ENCODE results near the gene PFKFB4. TPM values are rescaled to one million over a fixed set of nuclear protein-coding genes. Genes with fewer than 3 reads are reported as not detected.

The PFKFB4 gene
- total RNA-seq, 1 experiment from 2014 or later = 11.4 TPM

DNA sequence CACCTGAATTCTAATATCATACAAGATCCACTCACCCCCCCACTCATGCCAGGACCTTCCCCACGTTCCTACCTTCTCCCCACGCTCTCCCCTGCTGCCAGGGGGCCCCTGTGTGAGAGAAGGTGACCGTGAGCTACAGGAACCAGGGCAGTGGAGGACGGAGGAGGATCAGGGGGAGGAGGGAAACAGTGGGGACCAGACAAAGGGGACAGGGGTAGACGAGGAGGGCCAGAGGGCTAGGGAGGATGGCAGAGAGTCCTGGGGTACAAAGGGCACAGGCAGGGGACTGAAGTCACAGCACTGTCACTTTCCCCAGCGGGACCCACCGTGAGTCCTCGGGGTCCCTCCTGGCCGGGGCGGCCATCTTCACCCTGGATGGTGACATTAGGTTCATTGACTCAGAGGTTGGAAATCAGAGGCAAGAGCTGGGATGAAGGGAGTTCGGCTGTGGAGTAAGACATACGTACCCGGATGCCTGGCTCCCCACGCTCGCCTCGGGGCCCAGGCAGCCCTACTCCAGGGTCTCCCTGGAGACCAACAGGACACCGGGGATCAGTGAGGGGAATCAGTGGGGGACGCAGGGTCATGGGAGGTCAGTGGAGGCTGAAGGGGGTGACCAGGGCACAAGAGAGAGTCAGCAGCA is 13.3 kb upstream of the PFKFB4 start:
- DNase-seq = no peak
- Histone ChIP-seq H3K4me3 (ENCODE audit: insufficient read depth, low read depth, low read length) (no peak overlapping the region), H3K27me3 (ENCODE audit: control insufficient read depth, insufficient read depth, low read length) (no peaks in the 10 kb centered on the region), H3K36me3 (replicated peaks; ENCODE audit: control insufficient read depth, insufficient read depth, low read length) (no peaks in the 10 kb centered on the region)

DNA sequence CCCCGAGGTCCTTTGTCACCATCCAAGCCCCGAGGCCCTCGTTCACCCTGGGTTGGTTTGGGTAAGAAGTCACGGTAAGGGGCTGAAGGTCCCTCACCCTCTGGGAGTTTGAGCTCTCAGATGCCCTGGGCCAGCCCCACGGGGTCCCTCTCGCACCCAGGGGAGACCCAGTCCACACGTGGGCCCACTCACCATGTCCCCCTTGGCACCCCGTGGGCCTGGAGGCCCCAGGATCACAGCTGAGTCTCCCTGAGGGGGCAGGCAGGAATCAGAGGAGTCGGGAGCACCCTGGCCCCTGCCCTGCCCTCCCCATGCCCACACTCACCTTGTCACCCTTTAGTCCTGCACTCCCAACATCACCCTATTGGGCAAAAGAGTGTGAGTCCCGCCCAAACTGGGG is 12.8 kb upstream of the PFKFB4 start:
- H3K36me3 ChIP-seq (replicated peaks; ENCODE audit: control insufficient read depth, insufficient read depth, low read length) = no peaks in the 10 kb centered on the region; the same call in 1 of the 2 replicates
- no peaks in the 10 kb centered on the region for H3K27me3 ChIP-seq (ENCODE audit: control insufficient read depth, insufficient read depth, low read length)
- H3K4me3 ChIP-seq (ENCODE audit: insufficient read depth, low read depth, low read length) = no peak overlapping the region
- DNase-seq = no peak

DNA sequence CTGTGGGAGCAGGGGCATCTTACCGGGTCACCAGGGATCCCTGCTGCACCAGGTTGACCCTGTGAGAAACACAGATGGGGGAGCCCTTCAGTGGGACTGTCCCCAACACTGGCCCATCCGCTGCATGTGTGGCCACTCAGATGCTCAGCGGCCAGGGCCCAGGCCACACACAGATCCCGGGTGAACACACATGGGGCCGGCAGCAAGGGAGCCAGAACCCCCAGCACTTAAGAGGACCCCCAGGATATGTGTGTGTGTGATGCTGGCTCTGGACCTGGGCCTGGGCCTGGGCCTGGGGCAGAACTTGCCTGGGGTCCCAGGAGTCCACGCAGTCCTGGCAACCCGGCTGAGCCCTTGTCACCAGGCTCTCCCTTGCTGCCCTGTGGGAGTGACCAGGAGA is 11.9 kb upstream of the PFKFB4 start:
- Histone ChIP-seq H3K36me3 (replicated peaks; ENCODE audit: control insufficient read depth, insufficient read depth, low read length) (no peaks in the 10 kb centered on the region; the same call in 1 of the 2 replicates), H3K27me3 (ENCODE audit: control insufficient read depth, insufficient read depth, low read length) (no peaks in the 10 kb centered on the region), H3K4me3 (ENCODE audit: insufficient read depth, low read depth, low read length) (no peak overlapping the region)
- DNase-seq = no peak

DNA sequence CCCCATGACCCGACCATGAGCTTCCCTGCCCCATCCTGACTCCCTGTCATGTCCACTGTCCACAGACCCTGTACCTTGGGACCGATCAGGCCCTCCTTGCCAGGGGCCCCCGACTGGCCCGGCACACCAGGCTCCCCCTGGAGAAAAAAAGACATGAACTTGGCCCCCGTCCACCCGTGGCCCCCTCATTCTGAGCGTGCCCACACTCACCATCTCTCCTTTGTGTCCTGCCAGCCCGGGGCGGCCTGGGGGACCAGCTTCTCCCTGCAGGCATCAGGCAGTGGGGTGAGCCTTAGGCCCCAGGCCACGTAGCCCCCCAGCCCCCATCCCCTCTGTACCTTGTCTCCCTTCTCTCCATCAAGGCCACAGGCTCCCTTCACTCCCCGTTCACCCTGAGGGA is 10.9 kb upstream of the PFKFB4 start:
- DNase-seq = no peak
- no peak overlapping the region for H3K4me3 ChIP-seq (ENCODE audit: insufficient read depth, low read depth, low read length)
- no peaks in the 10 kb centered on the region; the same call in 1 of the 2 replicates for H3K36me3 ChIP-seq (replicated peaks; ENCODE audit: control insufficient read depth, insufficient read depth, low read length)
- no peaks in the 10 kb centered on the region for H3K27me3 ChIP-seq (ENCODE audit: control insufficient read depth, insufficient read depth, low read length)

DNA sequence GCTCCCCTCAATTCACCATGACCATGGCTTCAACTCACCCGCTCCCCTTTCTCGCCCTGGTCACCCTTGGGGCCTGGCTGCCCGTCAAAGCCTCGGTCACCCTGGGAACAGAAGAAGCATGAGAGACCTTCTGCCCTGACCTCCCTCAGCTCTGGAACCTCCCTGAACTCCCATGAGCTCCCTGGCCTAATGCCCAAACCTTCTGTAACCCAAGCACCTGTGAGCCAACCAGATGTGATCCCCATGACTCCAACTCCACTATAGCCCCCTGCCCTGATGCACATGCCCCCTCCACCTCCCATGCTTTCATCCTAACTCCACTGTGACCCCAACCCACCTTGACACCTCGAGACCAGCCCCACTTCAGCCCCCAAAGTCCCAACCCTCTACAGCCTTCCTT is 10.5 kb upstream of the PFKFB4 start:
- no peaks in the 10 kb centered on the region; the same call in 1 of the 2 replicates for H3K36me3 ChIP-seq (replicated peaks; ENCODE audit: control insufficient read depth, insufficient read depth, low read length)
- H3K27me3 ChIP-seq (ENCODE audit: control insufficient read depth, insufficient read depth, low read length) = no peaks in the 10 kb centered on the region
- peak; percentile 58 for DNase-seq
- no peak overlapping the region for H3K4me3 ChIP-seq (ENCODE audit: insufficient read depth, low read depth, low read length)

DNA sequence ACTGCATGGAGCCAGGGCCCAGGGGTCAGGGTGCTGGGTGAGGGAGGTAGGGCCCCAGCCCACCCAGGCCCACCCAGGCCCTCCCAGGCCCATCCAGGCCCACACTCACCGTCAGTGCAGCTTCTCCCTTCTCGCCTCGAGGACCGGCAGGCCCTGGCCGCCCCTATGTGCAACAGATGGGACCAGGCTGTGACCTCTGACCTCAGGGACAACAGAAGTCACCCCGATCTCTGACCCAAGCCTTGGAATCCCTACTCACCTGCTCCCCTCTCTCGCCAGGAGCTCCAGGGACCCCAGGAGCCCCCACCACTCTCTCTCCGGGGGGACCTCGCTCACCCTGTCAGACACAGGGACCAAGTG is 9.8 kb upstream of the PFKFB4 start:
- Histone ChIP-seq H3K36me3 (replicated peaks; ENCODE audit: control insufficient read depth, insufficient read depth, low read length) (no peaks in the 10 kb centered on the region; the same call in 1 of the 2 replicates), H3K4me3 (ENCODE audit: insufficient read depth, low read depth, low read length) (no peak overlapping the region), H3K27me3 (ENCODE audit: control insufficient read depth, insufficient read depth, low read length) (no peaks in the 10 kb centered on the region)
- DNase-seq = peak; percentile 57

DNA sequence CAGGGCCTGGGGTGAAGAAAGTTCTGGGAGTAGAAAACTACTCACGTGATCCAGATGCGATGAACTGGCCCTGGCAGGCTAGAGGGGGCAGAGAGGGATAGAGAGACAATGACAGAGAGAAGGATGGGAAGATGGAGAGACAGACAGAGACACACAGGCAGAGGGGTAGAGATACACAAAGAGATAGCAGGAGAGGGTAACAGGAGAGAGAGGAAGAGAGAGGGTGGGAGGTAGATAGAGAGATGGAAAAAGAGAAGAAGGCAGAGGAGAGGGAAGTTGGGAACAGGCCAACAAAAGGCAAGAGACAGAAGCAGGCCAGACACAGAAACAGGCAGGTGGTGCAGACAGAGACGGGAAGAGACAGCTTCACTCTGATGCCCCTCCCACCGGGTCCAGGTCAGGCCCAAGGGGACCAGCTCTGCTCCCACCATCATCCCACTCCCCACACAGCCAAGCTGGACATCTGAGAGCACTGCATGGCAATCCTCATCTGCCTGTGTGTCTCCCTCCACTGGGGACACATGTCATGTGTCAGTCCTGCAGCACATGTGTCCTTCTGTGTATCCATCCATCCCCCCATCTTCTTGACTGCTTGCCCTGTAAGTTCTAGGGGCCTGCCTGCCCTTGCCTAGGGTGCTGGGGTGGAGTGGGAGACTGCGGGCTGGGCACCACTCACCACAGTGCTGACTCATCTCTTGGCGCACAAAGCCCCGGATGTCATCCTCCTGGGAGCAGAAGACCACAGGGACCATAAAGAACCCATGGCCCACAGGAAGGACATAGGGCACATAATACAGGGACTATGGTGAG is 9.2 kb upstream of the PFKFB4 start:
- Histone ChIP-seq H3K36me3 (replicated peaks; ENCODE audit: control insufficient read depth, insufficient read depth, low read length) (no peaks in the 10 kb centered on the region; the same call in 1 of the 2 replicates), H3K4me3 (ENCODE audit: insufficient read depth, low read depth, low read length) (no peak overlapping the region)
- DNase-seq = peak; percentile 58

DNA sequence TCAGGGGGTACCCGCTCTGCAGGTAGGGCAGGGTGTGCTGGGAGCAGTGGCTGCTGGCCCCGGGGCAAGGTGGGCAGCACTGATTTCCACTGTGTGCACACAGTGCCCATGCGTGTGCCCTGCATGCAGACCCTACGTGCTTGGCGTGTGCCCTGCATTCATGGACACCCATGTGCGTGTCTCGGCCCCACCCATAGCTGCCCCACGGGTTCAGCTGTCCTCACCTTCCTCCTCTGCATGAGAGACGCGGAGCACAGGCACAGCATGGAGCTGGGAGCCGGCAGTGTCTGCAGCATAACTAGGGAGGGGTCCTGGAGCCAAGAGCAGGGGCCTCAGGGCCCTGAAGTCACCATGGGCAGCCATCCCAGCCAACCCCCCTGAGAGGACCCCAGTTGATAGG is 8.6 kb upstream of the PFKFB4 start:
- peak; percentile 52 for DNase-seq
- no peaks in the 10 kb centered on the region for H3K27me3 ChIP-seq (ENCODE audit: control insufficient read depth, insufficient read depth, low read length)
- H3K36me3 ChIP-seq (replicated peaks; ENCODE audit: control insufficient read depth, insufficient read depth, low read length) = no peaks in the 10 kb centered on the region; the same call in 1 of the 2 replicates
- no peak overlapping the region for H3K4me3 ChIP-seq (ENCODE audit: insufficient read depth, low read depth, low read length)

More for the DNA sequence above, 9.2 kb upstream of the PFKFB4 start:
- H3K27me3 ChIP-seq (ENCODE audit: control insufficient read depth, insufficient read depth, low read length) = no peaks in the 10 kb centered on the region

DNA sequence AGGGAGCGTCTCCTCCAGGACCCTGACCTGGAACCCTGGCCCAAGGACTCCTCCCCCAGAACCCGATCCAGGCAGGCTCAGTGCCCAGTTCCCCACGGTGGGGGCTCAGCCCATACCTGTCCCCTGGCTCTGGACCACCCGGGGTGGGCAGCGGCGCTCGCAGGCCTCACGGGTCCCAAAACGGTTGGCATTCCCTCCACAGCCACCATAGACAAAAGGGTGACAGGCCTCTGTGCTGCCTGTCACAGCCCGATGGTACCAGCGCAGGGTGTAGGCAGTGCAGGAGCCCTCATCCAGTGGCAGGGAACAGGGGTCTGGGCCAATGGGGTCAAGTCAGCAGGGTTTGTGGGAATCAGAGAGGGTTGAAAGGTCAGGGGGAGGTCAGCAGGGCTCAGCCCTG is 8.1 kb upstream of the PFKFB4 start:
- Histone ChIP-seq H3K36me3 (replicated peaks; ENCODE audit: control insufficient read depth, insufficient read depth, low read length) (no peaks in the 10 kb centered on the region; the same call in 1 of the 2 replicates), H3K4me3 (ENCODE audit: insufficient read depth, low read depth, low read length) (no peak overlapping the region), H3K27me3 (ENCODE audit: control insufficient read depth, insufficient read depth, low read length) (no peaks in the 10 kb centered on the region)
- no peak for DNase-seq

DNA sequence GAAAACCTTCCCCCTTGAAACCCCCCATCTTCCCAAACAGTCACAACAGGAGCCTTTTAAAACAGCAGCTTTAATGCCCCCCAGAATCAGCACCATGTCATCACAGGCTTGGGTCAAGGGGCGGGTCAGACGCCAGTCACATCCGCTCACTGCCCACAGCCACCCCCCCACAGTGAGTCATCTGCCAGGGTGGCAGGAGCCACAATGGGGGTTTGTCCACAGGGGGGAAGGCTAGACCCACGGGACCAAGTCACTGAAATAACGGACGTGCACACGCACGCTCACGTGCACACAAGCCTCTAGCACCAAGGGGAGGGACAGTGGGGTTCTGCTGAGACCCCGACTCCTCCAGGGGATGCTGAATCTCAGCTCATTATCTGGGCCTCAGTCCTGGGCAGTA is 7.4 kb upstream of the PFKFB4 start:
- H3K4me3 ChIP-seq (ENCODE audit: insufficient read depth, low read depth, low read length) = no peak overlapping the region
- DNase-seq = peak; percentile 61

DNA sequence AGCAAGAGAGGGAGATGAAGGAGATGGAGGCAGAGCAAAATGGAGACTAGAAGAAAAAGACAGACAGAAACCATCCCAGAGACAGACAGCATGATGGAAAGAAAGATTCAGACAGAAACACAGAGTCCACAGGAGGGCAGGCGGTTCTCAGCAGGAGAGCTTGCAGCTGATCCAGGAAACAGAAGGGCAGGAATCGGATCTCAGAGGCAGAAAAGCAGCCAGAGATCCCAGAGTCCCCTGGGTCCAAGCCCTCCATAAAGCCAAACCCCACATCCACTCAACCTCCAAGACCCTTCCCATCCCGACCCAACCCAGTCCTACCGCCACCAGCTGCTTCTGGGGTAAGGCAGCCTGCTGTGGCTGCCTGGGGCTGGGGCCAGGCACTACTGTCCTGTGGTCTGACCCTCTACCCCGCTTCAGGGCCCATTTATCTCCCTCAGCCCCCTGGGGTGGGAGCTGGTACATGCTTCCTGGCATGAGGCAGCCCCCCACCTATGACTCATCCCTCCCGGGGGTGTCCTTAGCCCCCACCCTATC is 6.8 kb upstream of the PFKFB4 start, which contains the start of gene UCN2:
Gene UCN2, minus strand, starts transcription at position 400 of the 537 bp plus-strand sequence. CDS start 657 bp downstream, outside the sequence.
- peak; percentile 80 for DNase-seq

More for the DNA sequence above, 7.4 kb upstream of the PFKFB4 start:
- Histone ChIP-seq H3K36me3 (replicated peaks; ENCODE audit: control insufficient read depth, insufficient read depth, low read length) (no peaks in the 10 kb centered on the region; the same call in 1 of the 2 replicates), H3K27me3 (ENCODE audit: control insufficient read depth, insufficient read depth, low read length) (no peaks in the 10 kb centered on the region)

DNA sequence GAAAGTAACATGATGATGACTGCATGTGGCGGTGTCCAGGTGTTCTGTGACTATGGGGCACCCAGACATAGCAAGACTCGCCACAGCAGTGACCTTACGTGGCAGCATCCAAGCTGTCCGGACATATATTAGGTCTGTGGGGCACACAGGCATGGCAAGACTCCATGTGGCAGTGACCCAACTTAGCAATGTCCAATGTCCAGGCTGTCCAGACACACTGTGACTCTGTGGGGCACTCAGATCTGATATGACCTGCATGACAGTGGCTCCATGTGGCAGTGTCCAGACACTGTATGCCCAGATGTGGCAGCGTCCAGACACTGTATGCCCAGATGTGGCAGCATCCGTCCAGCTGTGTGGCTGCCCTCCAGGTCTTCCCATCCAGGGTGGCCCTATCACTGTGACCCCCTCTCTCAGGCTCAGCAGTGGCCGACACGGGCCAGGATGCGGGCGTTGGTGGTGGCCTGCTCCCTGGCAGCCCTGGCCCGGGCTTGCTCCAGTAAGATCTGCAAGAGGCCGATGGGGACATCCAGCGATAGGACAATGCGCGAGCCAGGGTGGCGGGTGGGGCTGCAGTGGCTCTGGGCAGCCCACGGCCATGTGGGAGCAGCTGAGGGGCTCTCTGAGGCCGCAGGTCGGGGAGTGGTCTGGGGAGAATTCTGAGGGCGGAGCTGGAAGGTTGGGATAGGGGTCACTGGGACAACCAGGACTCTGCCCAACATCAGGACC is 5.9 kb upstream of the PFKFB4 start:
- DNase-seq = peak; percentile 55
- Histone ChIP-seq H3K36me3 (replicated peaks; ENCODE audit: control insufficient read depth, insufficient read depth, low read length) (no peaks in the 10 kb centered on the region; the same call in 1 of the 2 replicates), H3K4me3 (ENCODE audit: insufficient read depth, low read depth, low read length) (no peak overlapping the region), H3K27me3 (ENCODE audit: control insufficient read depth, insufficient read depth, low read length) (no peaks in the 10 kb centered on the region)

More for the DNA sequence above, 6.8 kb upstream of the PFKFB4 start, which contains the start of gene UCN2:
- Histone ChIP-seq H3K4me3 (ENCODE audit: insufficient read depth, low read depth, low read length) (no peak within 1 kb of the TSS), H3K27me3 (ENCODE audit: control insufficient read depth, insufficient read depth, low read length) (no peaks in the 10 kb centered on the region), H3K36me3 (replicated peaks; ENCODE audit: control insufficient read depth, insufficient read depth, low read length) (no peaks in the 10 kb centered on the region; the same call in 1 of the 2 replicates)

DNA sequence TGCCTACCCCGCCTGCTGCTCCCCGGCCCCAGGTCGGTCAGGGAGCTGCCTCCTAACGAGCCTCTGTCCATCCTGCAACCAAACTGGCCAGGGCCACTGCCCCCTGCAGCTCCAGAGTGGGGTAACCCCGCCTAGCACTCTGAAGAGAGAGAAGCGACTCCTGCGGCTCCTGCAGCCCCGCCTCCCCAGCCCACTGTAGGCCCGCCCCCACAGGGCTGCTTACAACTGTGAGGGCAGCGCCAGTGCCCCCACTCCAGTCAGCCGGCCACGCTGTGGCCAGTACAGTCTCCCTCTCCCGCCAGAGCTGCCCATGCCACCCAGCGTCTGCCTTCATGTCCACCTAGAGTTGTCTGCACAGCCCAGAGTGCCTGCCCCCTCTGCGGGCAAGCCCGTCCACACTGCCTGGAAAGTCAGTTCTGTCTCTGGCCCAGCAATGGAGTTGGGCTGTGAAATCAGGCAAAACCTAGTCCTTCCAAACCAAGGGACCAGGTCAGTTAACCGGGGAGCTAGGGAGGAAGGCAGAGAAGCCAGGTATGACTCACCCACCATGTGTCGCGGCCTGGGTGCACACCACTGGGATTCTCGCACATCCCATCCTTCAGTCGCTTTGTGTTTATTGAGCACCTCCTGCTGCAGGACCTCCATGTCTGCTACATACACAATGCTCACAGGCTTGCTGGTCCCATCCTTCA is 4.6 kb upstream of the PFKFB4 start:
- DNase-seq = peak; percentile 96
- H3K36me3 ChIP-seq (replicated peaks; ENCODE audit: control insufficient read depth, insufficient read depth, low read length) = no peaks in the 10 kb centered on the region; the same call in 1 of the 2 replicates
- H3K4me3 ChIP-seq (ENCODE audit: insufficient read depth, low read depth, low read length) = no peak overlapping the region
- H3K27me3 ChIP-seq (ENCODE audit: control insufficient read depth, insufficient read depth, low read length) = no peaks in the 10 kb centered on the region

DNA sequence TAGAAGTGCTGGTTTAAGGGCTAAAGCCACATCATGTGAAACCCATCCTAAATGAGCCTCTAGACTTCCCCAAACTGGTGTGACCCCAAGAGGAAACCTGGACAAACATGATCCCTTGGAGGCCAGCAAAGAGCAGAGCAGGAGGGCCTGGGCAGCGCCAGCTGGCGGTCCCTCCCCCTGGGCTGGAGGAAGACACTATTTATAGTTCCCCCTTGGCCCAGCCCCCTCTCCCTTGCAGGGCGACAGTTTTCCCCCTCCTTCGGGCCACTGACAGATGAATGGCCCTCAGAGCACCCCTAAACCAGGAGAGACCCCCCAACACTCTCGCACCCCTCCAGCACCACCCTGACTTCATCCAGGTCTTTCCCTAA is 4.0 kb upstream of the PFKFB4 start:
- Histone ChIP-seq H3K36me3 (replicated peaks; ENCODE audit: control insufficient read depth, insufficient read depth, low read length) (no peaks in the 10 kb centered on the region; the same call in 1 of the 2 replicates), H3K4me3 (ENCODE audit: insufficient read depth, low read depth, low read length) (no peak overlapping the region), H3K27me3 (ENCODE audit: control insufficient read depth, insufficient read depth, low read length) (no peaks in the 10 kb centered on the region)
- DNase-seq = no peak
